Liver (tissue), 9 donors: ENCODE results near the gene RSBN1L. TPM values are rescaled to one million over a fixed set of nuclear protein-coding genes. Genes with fewer than 3 reads are reported as not detected.
A peak's percentile ranks its signal among the peaks of the same experiment; 100 is the strongest.

ENCODE experiments used
- DNase-seq: peaks from one replicate; pipeline ENCODE4 v3.0.0-alpha.2; 2017; ENCODE audit warnings: low spot score
- H3K27ac ChIP-seq, 2 donors: one replicate each; pipeline ENCODE4 v1.7.0; 2013; ENCODE audit warnings: inconsistent platforms in 2 of 2, low read length in 2 of 2, control low read depth in 1 of 2, low read depth in 1 of 2, mild to moderate bottlenecking in 1 of 2
- H3K27me3 ChIP-seq, 4 donors: one replicate each; pipeline versions ENCODE4 v1.6.1 to v1.7.0; 2013; ENCODE audit warnings: low read length in 3 of 4, inconsistent platforms in 1 of 4, mild to moderate bottlenecking in 1 of 4, moderate library complexity in 1 of 4; ENCODE audit not compliant: control insufficient read depth in 4 of 4, insufficient read depth in 4 of 4
- H3K36me3 ChIP-seq, 4 donors: one replicate each; pipeline versions ENCODE4 v1.6.1 to v1.7.0; 2013; ENCODE audit warnings: low read length in 3 of 4, mild to moderate bottlenecking in 3 of 4, low read depth in 1 of 4, moderate library complexity in 1 of 4; ENCODE audit not compliant: control insufficient read depth in 4 of 4, insufficient read depth in 3 of 4
- H3K4me1 ChIP-seq, 4 donors: one replicate each; pipeline versions ENCODE4 v1.6.1 to v1.7.0; 2013; ENCODE audit warnings: low read length in 3 of 4, mild to moderate bottlenecking in 3 of 4, moderate library complexity in 1 of 4; ENCODE audit not compliant: control insufficient read depth in 4 of 4, insufficient read depth in 4 of 4
- H3K4me3 ChIP-seq, 3 donors: one replicate each; pipeline versions ENCODE4 v1.6.1 to v1.7.0; 2013; ENCODE audit warnings: low read length in 3 of 3, control low read depth in 1 of 3, low read depth in 1 of 3, mild to moderate bottlenecking in 1 of 3
- H3K9ac ChIP-seq, 2 donors: one replicate each; pipeline ENCODE4 v1.7.0; 2013; ENCODE audit warnings: low read length in 2 of 2, mild to moderate bottlenecking in 2 of 2, moderate library complexity in 2 of 2, control low read depth in 1 of 2, low read depth in 1 of 2
- H3K9me3 ChIP-seq, 4 donors: one replicate each; pipeline versions ENCODE4 v1.6.1 to v1.7.0; 2013; ENCODE audit warnings: low read length in 3 of 4; ENCODE audit not compliant: control insufficient read depth in 4 of 4
- EGR1 ChIP-seq, 2 donors: IDR thresholded peaks; 2 replicates each; pipeline ENCODE4 v1.6.1; 2016 to 2018; ENCODE audit warnings: antibody characterized with exemption in 2 of 2, low read depth in 2 of 2
- FOXA1 ChIP-seq: IDR thresholded peaks from 2 replicates; pipeline ENCODE4 v1.6.1; 2016; ENCODE audit warnings: antibody characterized with exemption
- FOXA2 ChIP-seq: IDR thresholded peaks from 2 replicates; pipeline ENCODE4 v1.6.1; 2016; ENCODE audit warnings: antibody characterized with exemption
- GABPA ChIP-seq, 2 donors: IDR thresholded peaks in 1 of 2; conservative IDR thresholded peaks in 1 of 2; 2 replicates each; pipeline ENCODE4 v1.6.1; 2016; ENCODE audit warnings: antibody characterized with exemption in 2 of 2, mild to moderate bottlenecking in 1 of 2, moderate library complexity in 1 of 2
- HNF4A ChIP-seq, 2 donors: conservative IDR thresholded peaks; 2 replicates each; pipeline ENCODE4 v1.6.1; 2016; ENCODE audit warnings: antibody characterized with exemption in 2 of 2, mild to moderate bottlenecking in 2 of 2
- HNF4G ChIP-seq: IDR thresholded peaks from 2 replicates; pipeline ENCODE4 v1.6.1; 2016; ENCODE audit warnings: antibody characterized with exemption
- JUND ChIP-seq, 2 donors: IDR thresholded peaks; 2 replicates each; pipeline ENCODE4 v1.6.1; 2016; ENCODE audit warnings: antibody characterized with exemption in 2 of 2
- NR2F2 ChIP-seq: IDR thresholded peaks from 2 replicates; pipeline ENCODE4 v1.6.1; 2016; ENCODE audit warnings: antibody characterized with exemption
- RAD21 ChIP-seq, 2 donors: IDR thresholded peaks; 2 replicates each; pipeline ENCODE4 v1.6.1; 2016; ENCODE audit warnings: antibody characterized with exemption in 2 of 2, mild to moderate bottlenecking in 2 of 2
- RXRA ChIP-seq, 2 donors: IDR thresholded peaks; 2 replicates each; pipeline ENCODE4 v1.6.1; 2017 to 2018; ENCODE audit warnings: antibody characterized with exemption in 2 of 2, mild to moderate bottlenecking in 1 of 2
- SP1 ChIP-seq: IDR thresholded peaks from 2 replicates; pipeline ENCODE4 v1.6.1; 2018; ENCODE audit warnings: antibody characterized with exemption, mild to moderate bottlenecking
- TAF1 ChIP-seq: conservative IDR thresholded peaks from 2 replicates; pipeline ENCODE4 v1.6.1; 2016; ENCODE audit warnings: antibody characterized with exemption, mild to moderate bottlenecking
- YY1 ChIP-seq: IDR thresholded peaks from 2 replicates; pipeline ENCODE4 v1.6.1; 2016; ENCODE audit warnings: antibody characterized with exemption, mild to moderate bottlenecking
- WGBS: extraction: QIAGEN DNeasy Blood & Tissue Kit; methylation state at CpG from one replicate; pipeline ENCODE4 v1.1.7; 2013; 5-methylcytosine and 5-hydroxymethylcytosine counted together
- polyA plus RNA-seq, 2 donors: library from polyadenylated mRNA; stranded (reverse) in 1 of 2; unstranded in 1 of 2; fragments of 200-250 nt in 1 of 2; fragments of >200 nt in 1 of 2; fragmentation: Nextera tagmentation in 1 of 2; extraction: Ambion mirVana in 1 of 2; gene quantifications; one replicate each; pipeline versions ENCODE4 v1.2.1 to v1.2.3, GENCODE V29; 2013 to 2015
- total RNA-seq, 2 donors: library from RNA; depleted of rRNA; stranded (reverse); fragments of >200 nt; gene quantifications; one replicate each; pipeline ENCODE4 v1.2.3, GENCODE V29; 2014
- TF ChIP-seq, protein P1 (sequence below): IDR thresholded peaks from 2 replicates; pipeline ENCODE4 v1.6.1; 2016; ENCODE audit warnings: antibody characterized with exemption
- TF ChIP-seq, protein P2 (sequence below): fragments of 150-350 bp; IDR thresholded peaks from 2 replicates; pipeline ENCODE4 v1.5.1; 2017; ENCODE audit warnings: improper control_type of control experiment, low read depth, low read length; ENCODE audit not compliant: missing input control
- TF ChIP-seq, protein P3 (sequence below): IDR thresholded peaks from 2 replicates; pipeline ENCODE4 v1.6.1; 2016; ENCODE audit warnings: antibody characterized with exemption, mild to moderate bottlenecking
- TF ChIP-seq, protein P4 (sequence below): IDR thresholded peaks from 2 replicates; pipeline ENCODE4 v1.6.1; 2016; ENCODE audit warnings: antibody characterized with exemption
- TF ChIP-seq, protein P5 (sequence below): IDR thresholded peaks from 2 replicates; pipeline ENCODE4 v1.6.1; 2016; ENCODE audit warnings: antibody characterized with exemption
- donor health status: healthy.
- donor health status: healthy.
- donor health status: healthy.
- donor health status: healthy.
- donor health status: healthy.

The RSBN1L gene
- 10 to 100 TPM; 11.6 to 23.4 TPM for total RNA-seq
- polyA plus RNA-seq: 1 to 10 TPM; 3.3 to 4.1 TPM

DNA sequence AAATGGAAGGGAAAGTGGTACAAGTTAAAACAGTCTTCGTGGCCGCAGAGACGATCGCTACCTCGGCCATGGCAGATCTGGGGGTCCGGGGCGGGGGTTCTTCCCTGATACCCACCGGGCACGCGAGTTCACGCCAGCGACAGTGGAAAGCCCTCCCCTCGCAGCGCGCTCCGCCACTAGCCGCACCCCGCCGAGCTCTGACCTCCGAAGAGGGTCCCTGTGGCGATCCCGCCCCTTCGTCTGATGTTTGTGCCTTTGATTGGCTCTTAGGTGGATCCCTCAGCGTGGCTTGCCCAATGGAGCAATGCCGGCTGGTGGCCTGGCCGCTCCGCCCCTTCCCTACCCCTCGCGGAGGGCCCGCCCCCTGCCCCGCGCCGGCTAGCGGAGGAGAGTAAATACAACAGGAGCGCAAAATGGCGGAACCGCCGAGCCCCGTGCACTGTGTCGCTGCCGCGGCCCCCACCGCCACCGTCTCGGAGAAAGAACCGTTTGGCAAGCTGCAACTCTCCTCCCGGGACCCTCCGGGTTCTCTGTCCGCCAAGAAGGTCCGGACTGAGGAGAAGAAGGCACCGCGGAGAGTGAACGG, at the start of gene RSBN1L:
TSS of gene RSBN1L (plus strand) at position 403 of the 586 bp plus-strand sequence. CDS start at position 414, 11 bp downstream.
- TF ChIP-seq TAF1: peak; percentile 69
- TF ChIP-seq, protein P1, sequence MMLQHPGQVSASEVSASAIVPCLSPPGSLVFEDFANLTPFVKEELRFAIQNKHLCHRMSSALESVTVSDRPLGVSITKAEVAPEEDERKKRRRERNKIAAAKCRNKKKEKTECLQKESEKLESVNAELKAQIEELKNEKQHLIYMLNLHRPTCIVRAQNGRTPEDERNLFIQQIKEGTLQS: no peak
- TF ChIP-seq GABPA (IDR thresholded peaks at IDR 0.05 in 1 of 2, conservative IDR thresholded peaks at IDR 0.05 in 1 of 2): no peak
- TF ChIP-seq YY1: peak; percentile 99
- peak; percentile 45 for TF ChIP-seq NR2F2
- TF ChIP-seq, protein P2, sequence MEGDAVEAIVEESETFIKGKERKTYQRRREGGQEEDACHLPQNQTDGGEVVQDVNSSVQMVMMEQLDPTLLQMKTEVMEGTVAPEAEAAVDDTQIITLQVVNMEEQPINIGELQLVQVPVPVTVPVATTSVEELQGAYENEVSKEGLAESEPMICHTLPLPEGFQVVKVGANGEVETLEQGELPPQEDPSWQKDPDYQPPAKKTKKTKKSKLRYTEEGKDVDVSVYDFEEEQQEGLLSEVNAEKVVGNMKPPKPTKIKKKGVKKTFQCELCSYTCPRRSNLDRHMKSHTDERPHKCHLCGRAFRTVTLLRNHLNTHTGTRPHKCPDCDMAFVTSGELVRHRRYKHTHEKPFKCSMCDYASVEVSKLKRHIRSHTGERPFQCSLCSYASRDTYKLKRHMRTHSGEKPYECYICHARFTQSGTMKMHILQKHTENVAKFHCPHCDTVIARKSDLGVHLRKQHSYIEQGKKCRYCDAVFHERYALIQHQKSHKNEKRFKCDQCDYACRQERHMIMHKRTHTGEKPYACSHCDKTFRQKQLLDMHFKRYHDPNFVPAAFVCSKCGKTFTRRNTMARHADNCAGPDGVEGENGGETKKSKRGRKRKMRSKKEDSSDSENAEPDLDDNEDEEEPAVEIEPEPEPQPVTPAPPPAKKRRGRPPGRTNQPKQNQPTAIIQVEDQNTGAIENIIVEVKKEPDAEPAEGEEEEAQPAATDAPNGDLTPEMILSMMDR: peak; percentile 26
- TF ChIP-seq JUND (IDR thresholded peaks at IDR 0.05): no peak
- TF ChIP-seq EGR1 (IDR thresholded peaks at IDR 0.05; ENCODE audit: low read depth in 2 of 2): peak in 1 of 2 donors; percentile 29
- TF ChIP-seq SP1: peak; percentile 93
- peak; percentile 66 to 69 for TF ChIP-seq RXRA (IDR thresholded peaks at IDR 0.05)
- TF ChIP-seq HNF4A (conservative IDR thresholded peaks at IDR 0.05): no peak
- TF ChIP-seq, protein P3, sequence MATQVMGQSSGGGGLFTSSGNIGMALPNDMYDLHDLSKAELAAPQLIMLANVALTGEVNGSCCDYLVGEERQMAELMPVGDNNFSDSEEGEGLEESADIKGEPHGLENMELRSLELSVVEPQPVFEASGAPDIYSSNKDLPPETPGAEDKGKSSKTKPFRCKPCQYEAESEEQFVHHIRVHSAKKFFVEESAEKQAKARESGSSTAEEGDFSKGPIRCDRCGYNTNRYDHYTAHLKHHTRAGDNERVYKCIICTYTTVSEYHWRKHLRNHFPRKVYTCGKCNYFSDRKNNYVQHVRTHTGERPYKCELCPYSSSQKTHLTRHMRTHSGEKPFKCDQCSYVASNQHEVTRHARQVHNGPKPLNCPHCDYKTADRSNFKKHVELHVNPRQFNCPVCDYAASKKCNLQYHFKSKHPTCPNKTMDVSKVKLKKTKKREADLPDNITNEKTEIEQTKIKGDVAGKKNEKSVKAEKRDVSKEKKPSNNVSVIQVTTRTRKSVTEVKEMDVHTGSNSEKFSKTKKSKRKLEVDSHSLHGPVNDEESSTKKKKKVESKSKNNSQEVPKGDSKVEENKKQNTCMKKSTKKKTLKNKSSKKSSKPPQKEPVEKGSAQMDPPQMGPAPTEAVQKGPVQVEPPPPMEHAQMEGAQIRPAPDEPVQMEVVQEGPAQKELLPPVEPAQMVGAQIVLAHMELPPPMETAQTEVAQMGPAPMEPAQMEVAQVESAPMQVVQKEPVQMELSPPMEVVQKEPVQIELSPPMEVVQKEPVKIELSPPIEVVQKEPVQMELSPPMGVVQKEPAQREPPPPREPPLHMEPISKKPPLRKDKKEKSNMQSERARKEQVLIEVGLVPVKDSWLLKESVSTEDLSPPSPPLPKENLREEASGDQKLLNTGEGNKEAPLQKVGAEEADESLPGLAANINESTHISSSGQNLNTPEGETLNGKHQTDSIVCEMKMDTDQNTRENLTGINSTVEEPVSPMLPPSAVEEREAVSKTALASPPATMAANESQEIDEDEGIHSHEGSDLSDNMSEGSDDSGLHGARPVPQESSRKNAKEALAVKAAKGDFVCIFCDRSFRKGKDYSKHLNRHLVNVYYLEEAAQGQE: peak; percentile 86
- TF ChIP-seq FOXA1: no peak
- TF ChIP-seq, protein P4, sequence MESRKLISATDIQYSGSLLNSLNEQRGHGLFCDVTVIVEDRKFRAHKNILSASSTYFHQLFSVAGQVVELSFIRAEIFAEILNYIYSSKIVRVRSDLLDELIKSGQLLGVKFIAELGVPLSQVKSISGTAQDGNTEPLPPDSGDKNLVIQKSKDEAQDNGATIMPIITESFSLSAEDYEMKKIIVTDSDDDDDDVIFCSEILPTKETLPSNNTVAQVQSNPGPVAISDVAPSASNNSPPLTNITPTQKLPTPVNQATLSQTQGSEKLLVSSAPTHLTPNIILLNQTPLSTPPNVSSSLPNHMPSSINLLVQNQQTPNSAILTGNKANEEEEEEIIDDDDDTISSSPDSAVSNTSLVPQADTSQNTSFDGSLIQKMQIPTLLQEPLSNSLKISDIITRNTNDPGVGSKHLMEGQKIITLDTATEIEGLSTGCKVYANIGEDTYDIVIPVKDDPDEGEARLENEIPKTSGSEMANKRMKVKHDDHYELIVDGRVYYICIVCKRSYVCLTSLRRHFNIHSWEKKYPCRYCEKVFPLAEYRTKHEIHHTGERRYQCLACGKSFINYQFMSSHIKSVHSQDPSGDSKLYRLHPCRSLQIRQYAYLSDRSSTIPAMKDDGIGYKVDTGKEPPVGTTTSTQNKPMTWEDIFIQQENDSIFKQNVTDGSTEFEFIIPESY: no peak
- TF ChIP-seq FOXA2: peak; percentile 31
- TF ChIP-seq HNF4G: no peak
- TF ChIP-seq, protein P5, sequence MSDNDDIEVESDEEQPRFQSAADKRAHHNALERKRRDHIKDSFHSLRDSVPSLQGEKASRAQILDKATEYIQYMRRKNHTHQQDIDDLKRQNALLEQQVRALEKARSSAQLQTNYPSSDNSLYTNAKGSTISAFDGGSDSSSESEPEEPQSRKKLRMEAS: peak; percentile 27
- peak in 1 of 2 donors; percentile 25 for TF ChIP-seq RAD21 (IDR thresholded peaks at IDR 0.05)
- H3K9ac ChIP-seq: peak within 1 kb of the TSS; percentile 97 to 99
- DNase-seq: peak; percentile 97
- H3K9me3 ChIP-seq: no peaks in the 10 kb centered on the region
- H3K4me1 ChIP-seq: peaks cover 2 to 35% (median 27%) of the 10 kb centered on the region in 4 donors
- under 1% methylated on average over 53 of the region's 53 CpGs for WGBS
- H3K27ac ChIP-seq: peak within 1 kb of the TSS; percentile 97 to 99
- peak within 1 kb of the TSS; percentile 86 to 99 (median 97) for H3K4me3 ChIP-seq
- H3K36me3 ChIP-seq: no peaks in the 10 kb centered on the region
- H3K27me3 ChIP-seq: no peaks in the 10 kb centered on the region
